ENCODE measurements around the gene ADARB1.

ADARB1 gene

DNA sequence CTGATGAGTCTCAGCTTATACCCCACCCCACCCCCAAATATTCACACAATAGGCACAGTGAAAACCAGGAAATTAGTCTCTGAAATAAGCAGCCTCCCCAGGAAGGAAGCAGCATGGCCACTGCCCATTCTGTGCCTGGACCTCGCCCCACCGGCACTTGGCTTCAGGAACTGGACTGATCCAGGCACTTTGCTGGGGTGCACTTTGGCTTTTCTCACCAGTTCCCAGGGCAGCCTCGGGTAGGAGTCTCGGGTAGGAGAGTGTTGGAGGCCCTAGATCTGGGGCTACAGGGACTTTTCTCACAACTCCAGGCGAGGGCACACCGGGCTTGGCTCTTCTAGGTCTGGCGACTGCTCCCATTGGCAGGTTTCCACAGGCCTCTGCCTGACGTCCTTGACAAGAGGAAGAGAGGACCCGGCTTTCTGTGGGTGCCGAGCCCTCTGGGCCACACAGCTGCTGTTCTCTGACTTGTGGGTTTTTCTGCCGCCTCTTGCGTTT lies 18.7 kb downstream of the ADARB1 start:
- DNase-seq (ENCODE audit: low read depth), result no peak

DNA sequence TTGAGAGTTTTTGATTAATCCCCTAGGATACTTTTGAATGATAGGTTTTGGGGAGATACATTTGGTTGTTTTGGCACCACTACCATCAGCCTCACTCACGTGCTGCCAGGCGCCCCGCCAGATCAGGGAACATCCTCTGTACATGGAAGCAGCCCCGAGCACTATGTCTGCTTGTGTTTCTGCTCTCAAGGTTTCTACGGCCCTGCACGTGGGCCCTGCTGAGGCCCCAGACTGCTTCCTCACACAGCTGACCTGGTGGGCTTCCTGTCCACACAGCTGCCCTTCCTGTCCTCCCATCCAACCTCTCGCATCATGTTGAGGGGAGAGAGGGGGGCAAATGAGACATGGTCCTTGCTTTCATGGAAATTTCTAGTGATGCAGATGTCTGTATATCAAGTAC lies 20.0 kb downstream of the ADARB1 start:
- DNase-seq (ENCODE audit: low read depth), result no peak

DNA sequence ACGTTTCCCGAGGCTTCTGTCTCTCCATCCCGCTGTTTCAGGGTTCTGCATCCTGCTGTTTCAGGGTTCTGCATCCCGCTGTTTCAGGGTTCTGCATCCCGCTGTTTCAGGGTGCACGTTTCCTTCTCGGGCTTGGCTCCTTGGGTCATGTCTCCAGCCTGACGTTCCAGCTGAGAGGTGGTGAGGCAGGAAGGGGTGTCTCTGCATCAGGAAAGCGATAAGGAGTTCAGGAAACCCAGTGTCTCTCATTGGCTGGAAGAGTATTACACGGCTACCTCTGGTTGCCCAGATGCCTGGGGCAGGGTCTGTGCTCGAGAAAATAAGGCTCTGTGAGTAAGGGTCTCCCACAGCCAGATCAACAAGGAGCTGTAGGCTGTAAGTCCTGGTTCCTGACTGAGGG lies 21.1 kb downstream of the ADARB1 start:
- no peak for DNase-seq (ENCODE audit: low read depth)

DNA sequence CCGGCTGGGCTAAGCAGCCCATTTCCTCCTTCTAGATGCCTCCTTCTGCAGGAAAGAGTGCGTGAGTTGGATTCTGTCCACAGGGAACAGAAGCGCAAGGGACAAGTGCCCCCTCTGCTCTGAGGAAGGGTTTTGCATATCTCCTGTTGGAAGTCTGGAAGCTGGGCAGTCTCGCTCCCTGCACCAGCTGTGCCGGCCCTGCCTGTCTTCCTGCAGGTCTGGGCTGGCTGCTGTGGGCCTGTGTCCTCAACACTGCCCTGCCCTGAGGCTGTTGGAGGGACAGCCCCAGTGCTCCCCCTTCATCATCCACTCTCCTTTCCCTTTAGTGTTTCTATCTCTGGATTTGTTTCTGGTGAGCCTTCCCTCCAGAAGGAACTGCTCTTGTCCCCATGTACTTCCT lies 21.8 kb downstream of the ADARB1 start:
- no peak for DNase-seq (ENCODE audit: low read depth)

DNA sequence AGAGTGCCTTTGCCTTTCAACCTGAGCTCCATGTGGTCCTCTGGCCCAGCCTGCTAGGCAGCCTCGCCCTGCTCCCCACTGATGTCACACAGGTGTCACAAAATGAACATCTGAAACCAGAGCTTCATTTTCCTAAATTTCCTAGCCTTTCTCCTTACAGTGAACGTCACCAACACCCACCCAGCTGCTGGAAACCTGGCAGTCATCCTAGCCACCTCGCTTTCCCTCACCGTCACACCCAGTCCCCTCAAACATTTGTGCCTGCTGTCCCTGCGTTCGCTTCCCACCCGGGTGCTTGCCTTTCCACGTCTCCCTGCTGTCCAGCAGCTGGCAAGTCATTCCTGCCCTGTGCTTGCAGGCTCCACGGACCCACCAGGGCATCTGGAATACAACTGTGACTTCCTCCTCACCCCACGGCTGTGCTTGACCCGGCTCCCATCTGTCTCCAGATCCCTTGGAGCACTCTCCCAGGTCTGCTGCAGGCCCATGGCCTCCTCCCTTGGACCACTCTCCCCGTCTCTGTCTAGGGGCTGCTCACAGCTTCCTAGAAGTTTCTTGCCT lies 23.5 kb downstream of the ADARB1 start:
- no peak for DNase-seq (ENCODE audit: low read depth)

DNA sequence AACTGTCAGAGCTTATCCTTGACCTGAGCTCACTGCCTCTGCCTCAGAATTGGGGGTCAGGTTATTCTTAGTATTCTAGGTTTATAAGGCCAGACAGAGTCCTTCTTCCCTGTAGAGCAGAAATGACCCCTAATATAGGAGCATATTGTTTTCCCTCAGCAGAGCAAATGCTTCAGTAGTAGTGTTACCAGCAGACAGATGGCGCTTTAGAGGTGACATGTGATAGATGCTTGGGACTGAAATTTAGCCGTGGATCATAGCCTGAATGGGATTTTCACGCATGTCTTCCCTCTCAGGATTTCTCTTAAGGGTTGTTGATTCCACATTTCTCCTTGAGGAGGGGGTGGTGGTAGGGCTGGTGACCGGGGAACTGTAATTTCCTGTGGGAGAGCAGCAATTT lies 24.5 kb downstream of the ADARB1 start:
- DNase-seq (ENCODE audit: low read depth), result peak; percentile 33

DNA sequence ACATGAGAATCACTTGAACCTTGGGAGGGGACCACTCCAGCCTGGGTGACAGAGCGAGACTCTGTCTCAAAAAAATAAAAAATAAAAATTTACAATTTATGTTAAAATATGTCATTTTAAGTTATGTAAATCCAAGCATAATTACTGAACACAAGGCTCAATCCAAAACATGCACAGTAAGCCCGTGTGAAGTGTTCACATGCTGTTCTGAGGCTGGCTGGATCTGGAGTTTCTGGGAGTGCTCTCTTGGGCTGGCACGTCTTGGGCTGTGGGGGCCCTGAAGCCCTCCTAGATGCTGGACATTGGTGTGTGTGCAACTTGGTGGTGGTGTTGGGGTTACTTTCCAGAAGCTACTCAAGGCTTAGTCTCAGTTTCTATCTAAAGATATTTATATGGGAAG lies 25.2 kb downstream of the ADARB1 start:
- no peak for DNase-seq (ENCODE audit: low read depth)

DNA sequence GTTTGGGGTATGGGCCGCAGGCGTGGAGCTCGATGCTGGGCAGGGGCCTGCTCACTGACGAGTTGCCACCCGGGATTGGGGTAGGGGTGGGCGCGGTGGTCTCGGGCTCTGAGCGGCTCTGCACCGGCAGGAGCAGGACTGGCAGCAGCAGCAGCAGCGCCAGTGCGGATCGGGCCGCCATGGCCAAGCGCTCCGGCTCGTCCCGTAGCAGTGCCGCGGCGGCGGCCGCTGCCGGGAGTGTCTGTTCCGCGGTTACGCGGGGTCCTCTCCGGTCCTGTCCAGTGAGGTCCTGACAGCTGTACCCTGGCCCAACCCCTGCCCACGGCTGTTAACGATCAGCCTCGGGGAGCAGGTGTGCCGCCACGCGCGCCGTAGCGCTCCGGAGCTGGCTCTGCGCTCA lies 26.5 kb downstream of the ADARB1 start:
- DNase-seq (ENCODE audit: low read depth), result no peak

DNA sequence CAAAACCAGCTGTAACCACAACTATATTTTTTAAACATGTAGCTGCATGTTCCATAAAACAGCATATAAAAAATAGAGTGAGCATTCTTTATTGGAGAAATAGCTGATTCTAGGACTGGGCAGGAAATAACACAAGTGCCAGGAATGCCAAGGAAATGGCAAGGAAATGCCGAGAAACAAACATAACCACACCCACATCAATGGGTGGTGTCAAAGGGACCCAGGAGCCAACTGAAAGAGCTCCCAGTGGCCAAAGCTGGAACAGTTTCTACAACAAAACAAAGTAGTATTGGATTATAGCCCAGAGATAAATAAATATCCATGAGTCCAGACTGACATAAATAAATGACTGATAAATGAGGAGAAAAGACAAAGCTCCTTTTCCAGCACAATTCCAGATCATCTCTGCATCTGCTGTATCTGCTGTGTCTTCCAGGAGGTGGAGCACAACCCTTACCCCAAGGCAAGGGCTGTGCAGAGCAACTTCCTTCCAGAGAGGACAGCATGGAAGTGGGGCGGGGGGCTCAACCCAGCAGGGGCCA lies 28.1 kb downstream of the ADARB1 start:
- peak; percentile 76 for DNase-seq (ENCODE audit: low read depth)

DNA sequence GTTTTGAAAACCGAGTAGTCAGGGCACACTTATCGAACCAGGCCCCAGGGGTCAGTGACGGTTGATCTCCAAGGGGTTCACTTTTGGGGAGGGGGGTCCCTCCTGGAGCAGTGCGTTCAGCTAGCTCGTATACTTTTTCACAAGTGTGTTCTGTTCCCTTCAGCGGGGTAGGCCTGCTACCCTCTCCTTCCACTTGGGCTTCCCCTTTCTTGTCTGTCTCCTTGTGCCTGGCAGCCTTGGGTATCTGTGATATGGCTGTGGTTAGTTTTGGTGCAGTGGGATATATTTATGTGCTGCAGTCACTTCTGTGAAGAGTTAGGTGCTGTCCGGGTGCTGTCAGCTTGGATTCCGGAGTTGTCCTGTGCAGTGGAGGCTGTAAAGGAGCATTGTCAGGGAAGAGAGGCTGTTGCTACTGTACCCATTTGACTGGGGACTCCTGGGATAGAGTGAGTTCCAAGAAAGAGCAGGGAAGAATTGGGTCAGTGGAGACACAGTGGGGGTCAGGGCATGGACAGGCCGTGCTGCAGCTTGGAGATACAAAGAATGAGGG lies 29.7 kb downstream of the ADARB1 start:
- no peak for DNase-seq (ENCODE audit: low read depth)

DNA sequence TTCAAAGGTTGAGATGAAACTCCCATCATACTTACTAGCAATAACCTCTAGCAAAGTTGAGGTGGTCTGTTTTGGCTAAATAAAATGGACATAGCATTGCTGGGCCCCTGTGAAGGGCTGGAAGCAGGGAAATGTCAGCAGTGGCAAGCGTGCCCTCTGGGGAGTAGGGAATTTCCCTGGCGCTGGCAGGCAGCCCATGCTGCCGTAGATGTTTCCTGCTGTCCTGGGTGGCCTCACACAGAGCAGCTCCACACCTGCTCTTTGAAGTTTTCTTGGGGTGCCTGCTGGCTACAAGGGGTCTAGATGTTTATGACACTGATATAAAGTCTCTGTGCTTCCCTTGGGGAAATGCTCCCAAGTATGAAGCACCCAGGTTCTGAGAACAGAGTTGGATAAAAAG lies 30.2 kb downstream of the ADARB1 start:
- DNase-seq (ENCODE audit: low read depth), result peak; percentile 41

DNA sequence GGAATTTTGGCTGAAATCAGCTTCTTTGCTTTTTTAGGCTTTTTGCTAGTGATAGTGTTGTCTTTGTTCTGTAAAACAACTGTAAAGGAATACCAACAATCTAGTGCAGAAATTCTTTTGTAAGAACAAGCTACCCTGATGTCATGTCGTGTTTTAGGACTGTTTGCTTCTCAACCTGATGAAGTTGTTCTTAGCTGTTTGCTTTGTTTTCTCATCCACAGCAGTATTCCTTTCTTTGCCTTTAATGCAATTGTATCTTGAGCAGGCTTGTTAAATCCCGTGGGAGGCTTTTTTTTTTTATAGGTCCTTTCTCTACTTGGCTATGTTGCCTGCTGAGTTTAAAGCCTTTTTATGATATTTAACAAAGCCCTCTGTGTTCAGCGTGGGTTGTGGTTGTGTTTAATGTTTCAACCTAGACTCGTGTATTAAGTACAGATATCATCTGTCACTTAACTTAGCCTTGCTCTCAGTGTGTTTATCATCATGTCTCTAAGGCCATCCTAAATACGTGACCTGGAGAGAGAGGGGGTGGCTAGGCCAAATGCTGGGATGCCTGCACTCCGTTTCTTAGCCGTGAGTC lies 31.6 kb downstream of the ADARB1 start:
- no peak for DNase-seq (ENCODE audit: low read depth)

DNA sequence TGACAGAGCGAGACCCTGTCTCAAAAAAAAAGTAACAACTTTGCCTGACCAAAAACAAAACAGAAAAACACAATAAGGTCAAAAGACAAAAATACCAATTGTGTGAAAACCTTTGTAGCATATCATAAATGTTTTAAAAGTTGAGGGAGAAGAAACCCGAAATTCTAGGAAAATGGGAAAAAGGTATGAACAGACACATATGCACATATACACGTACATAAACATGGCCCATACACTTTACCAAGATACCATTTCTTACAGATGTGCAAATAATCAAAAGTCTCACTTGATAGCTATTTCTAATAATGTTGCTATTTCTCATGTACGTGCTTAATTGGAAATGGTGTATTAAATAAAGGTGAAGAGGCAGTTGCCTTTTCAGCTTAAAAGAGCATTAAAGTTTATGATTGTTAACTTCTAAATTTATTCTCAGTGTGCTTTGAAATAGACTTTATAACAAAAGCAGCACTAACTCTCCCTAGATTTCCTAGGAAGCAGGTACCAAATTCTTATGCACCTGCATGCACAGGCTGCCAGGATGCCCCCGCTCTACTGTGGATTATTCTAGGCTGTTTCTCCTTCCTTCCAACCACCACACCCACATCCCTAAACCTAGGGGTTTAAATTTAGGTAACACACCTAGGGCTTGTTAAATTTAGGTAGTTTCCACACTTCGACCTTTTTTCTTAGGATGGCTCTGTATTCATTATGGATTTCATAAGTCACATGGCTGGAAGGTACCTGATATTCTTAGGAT lies 33.8 kb downstream of the ADARB1 start:
- no peak for DNase-seq (ENCODE audit: low read depth)

DNA sequence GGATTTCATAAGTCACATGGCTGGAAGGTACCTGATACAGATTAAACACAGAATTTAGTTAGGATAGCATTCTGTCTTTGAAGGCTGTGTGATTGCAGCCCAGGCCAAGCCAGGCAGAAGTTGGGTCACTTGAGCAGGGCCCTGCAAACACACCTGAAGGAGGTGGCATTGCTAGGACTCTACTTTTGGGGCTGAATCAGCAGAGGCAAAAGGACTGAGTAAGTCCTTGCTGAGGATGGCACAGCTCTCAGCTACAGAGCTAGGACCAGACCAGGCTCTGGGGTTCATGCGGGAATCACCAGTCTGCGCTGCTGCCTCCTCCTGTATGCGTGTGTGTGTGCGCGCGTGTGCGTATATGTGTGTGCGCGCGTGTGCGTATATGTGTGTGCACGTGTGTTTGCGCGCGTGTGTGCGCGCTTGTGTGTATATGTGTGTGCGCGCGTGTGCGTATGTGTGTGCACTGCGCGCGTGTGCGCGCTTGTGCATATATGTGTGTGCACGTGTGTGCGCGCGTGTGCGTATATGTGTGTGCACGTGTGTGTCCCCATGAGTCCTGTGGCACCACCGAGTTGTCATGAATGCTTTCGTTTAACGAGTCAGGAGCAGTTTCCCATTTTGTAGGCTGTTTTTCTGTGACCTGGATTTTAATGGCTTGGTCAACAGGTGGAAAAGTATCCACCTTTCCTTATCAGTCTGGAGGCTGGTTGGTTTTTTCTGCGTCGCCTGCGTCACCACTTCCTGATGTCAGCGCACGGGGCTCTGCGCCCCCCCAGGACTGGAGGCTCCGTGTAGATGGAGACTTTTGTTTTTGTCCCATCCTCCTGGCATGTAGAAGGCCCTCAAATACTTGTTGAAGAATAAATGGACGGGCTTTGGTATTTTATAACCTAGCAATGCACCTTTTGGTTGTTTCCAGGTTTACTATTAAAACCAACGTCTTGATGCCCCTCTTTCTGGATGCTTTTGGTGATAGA lies 34.7 kb downstream of the ADARB1 start:
- DNase-seq (ENCODE audit: low read depth), result no peak

DNA sequence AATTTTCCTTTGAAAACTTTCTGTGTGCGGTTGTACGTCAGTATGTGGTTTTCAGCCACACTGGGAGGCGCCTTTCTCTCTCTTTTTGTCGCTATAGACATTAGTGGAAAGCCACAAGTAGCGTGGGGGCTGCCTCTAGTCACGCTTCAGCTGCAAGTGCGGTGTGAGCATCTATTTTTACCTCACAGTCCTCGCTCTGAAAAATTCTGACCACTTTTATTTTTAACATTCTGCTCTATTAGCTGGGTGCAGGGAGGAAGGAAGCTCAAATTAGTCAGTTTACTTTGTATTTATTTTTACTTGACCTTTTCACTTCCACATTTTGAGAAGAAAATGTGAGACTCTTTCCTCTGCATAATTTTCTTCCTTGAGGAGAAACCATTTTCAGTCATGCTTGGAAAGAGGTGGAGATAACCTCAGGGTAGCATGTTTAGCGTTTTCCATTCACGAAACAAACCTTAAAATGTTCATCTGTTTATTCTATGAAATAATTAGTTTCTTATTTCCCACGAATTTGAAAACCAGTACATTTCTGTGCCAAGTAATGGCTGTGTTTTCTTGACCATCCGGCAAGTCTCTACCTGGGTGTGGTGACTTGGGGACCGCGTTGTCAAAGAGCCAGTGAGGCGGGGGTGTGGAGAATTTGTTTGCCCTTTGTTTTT lies 35.6 kb downstream of the ADARB1 start:
- no peak for DNase-seq (ENCODE audit: low read depth)

DNA sequence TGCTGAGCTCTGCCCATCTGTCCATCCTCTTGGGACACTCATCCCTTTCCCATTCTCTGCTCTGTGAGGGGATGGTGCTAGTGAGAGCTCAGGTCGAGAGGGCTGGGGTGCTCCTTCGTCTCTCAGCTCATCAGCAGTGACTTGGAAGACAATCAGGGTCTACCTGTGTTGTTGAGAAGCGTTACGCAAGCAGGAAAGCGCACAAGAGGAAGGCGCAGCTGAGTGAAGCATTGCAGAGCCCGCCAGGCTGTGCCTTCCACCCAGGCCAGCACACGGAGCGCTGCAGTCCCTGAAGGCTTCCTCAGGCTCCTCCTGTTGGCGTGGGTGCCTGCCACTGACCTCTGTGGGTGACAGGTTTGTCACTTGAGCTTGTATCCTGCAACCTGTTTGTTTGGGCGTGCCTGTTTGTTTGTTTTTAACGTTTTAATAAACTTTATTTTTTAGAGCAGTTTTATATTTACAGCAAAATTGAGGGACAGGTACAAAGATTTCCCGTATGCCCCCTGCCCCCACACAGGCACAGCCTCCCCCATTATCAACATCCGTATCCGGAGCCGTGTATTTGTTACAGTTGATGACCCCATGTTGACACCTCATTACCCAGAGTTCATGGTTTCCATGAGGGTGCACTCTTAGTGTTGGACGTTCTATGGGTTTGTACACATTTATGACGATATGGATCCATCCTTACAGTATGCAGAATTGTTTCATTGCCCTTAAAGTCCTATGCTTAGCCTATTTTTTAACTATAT lies 36.7 kb downstream of the ADARB1 start:
- DNase-seq (ENCODE audit: low read depth), result no peak

DNA sequence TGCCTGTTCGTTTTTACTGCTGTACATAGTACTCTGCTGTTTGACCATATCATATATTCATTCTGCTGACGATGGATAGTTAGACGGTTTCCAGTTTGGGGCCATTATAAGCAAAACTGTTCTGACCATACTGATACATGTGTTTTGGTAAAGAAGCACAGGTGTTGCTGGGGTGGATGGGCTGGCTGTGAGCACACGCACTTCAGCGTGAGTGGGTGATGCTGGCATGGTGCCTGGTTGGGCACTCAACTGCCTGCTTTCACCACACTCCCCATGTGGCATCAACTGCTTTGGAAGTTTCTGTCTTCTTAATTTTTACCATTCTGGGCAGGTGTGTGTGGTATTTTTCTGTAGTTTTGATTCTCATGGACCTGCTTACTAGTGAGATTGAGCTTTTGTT lies 37.3 kb downstream of the ADARB1 start:
- no peak for DNase-seq (ENCODE audit: low read depth)

DNA sequence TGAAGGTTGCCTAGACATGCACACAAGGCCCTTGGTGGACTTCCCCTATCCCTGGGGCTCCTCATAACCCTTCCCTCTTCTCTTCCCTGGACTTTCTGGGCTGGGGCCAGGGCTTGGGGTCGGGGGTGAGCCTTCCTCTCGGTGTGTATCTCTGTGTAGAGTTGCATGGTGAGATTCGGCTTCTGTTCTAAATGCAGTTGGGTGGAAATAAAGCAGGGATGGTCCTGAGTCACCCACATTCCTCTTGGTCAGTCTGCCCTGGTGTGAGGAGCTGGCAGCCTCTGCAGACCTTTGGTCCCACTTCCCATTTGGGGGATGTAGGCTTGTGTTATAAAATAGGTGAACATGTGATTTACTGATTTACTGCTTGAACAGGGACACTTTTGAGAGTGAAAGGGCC lies 38.0 kb downstream of the ADARB1 start:
- peak; percentile 58 for DNase-seq (ENCODE audit: low read depth)

DNA sequence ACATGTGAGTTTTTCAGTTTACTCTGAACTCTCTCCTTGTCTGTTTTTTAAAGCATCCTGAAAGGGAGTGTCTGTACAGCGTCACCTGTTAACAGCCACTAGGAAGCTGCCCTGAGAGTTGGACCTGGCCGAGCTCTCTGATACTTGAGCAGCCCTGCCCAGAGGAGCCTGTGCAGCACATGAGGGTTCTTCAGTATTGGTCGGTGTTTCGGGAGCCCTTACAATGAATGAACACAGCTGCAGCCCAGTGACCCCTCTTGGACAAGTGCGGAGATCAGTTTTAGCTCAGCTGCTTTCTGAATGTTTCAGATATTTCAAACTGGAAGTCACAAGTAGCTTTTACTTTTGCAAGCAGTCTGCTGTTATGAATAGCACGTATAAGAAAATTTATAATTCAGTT lies 39.2 kb downstream of the ADARB1 start:
- DNase-seq (ENCODE audit: low read depth), result no peak

DNA sequence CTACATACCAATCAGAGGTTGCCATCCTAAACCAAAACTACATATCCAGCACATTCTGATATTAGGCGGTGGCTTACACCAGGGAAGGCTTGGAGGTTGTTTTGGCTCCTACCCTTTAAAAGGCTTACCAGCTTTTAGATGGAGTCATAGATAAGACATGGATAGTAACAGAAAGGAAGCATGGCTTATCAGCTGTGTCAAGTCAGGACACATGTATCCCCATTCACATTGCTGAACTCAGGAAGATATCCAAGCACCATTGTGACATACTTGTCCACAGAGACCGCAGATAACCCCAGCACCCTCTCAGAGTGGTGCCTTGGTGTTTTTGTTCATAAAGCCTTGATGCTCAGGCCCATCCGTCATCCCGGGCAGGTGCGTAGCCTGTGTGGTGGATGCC lies 39.7 kb downstream of the ADARB1 start:
- DNase-seq (ENCODE audit: low read depth), result no peak

DNA sequence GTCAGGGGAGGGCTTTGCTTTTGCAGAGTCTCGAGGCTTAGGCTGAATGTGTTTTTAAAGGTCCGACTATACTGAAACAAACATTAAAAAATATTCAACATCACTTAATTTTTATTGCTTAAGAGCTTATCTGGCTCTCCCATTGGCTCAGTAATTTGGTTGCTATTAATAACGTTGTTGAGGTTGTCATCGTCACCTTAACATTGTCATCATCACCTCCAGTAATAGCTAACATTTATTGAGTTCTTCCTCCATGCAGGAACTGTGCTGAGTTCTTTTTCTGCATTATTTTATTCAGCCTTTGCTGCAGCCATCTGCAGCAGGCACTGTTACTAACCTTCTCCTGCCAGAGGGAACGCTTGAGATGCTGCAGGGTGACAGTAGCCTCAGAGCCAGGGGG lies 40.1 kb downstream of the ADARB1 start:
- DNase-seq (ENCODE audit: low read depth), result no peak
